HG03439 (cell line): ENCODE measurements around the gene LGI1.

Experiments
- ATAC-seq: cut with Tn5 transposase; IDR thresholded peaks from one replicate; pipeline ENCODE4 v1.9.1; 2021; ENCODE audit warnings: mild to moderate bottlenecking, moderate library complexity; ENCODE audit not compliant: unreplicated experiment

The LGI1 gene

DNA sequence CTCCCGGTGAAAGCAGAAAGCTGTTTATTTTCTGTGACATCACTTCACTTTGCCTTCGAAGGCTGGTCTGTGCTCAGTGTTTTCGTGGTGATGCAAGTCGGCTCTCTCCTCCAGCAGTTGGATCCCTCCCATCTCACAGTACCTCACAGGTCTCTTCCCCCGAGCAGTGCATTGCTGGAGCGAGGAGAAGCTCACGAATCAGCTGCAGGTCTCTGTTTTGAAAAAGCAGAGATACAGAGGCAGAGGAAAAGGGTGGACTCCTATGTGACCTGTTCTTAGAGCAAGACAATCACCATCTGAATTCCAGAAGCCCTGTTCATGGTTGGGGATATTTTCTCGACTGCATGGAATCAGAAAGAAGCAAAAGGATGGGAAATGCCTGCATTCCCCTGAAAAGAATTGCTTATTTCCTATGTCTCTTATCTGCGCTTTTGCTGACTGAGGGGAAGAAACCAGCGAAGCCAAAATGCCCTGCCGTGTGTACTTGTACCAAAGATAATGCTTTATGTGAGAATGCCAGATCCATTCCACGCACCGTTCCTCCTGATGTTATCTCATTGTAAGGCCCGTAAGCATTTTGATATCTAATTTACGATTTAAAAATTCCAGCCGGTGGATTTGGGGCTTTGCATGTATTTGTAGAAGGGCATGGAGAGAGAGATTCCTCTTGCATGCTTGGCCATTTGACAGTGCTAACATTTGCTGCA lies at the start of gene LGI1:
LGI1 (plus strand) TSS at position 136 of the 707 bp plus-strand sequence; CDS start at position 345, 209 bp downstream.
- no peak for ATAC-seq

GRCh38 chr10:93710333-93710909 lies 47.3 kb upstream of the LGI1 start:
- no peak for ATAC-seq

DNA sequence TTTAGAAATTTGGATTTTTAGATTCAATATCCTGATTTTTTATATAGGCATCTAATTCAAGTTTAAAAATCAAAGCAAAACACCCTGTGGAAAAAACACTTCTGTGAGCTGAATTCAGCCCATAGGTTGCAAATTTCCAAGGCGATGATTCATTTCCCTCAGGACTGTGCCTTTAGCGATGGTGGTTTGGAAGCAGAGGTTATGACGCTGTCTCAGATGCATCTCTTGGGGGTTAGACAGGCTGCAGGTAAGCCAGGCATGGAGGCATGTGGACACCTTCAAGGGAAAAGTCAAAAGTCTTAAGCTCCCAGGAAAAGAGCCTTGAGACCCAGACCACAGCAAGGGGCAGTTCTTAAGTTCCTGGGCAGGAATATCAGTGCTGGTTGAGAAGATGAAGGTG lies 45.8 kb upstream of the LGI1 start:
- ATAC-seq, result no peak

- ATAC-seq, result no peak
Observed at GRCh38 chr10:93712593-93712992, 45.1 kb upstream of the LGI1 start.

DNA sequence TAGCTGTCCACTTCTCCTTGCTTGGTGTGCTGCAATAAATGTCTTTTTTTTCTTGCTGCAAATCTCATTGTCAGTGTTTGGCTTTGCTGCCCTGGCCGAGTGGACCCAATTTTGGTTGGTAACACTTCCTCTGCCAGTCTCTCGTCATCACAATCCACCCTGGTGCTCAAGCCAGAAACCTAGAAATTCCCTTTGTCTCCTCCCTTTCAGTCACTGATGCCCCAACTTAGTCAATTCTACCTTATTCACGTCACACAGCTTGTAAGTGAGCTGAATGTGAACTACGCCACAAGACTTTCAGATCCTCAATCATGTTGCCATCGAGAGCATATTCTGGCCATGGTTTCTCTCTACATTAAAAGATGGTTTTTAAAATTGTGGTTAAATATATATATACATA lies 42.4 kb upstream of the LGI1 start:
- peak; percentile 77 for ATAC-seq

DNA sequence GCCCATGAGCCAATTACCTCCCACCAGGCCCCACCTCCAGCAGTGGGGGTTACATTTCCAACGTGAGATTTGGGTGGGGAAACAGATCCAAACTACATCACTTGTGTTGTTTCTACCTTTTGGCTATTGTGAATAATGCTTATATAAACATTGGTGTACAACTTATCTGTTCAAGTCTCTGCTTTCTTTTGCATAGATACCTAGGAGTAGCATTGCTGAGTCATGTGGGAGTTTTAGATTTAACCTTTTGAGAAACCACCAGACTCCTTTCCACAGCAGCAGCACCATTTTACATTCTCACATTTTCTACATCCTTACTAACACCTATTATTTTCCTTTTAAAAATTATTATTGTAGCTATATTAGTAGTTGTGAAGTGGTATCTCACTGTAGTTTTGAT lies 41.0 kb upstream of the LGI1 start:
- ATAC-seq, result no peak

DNA sequence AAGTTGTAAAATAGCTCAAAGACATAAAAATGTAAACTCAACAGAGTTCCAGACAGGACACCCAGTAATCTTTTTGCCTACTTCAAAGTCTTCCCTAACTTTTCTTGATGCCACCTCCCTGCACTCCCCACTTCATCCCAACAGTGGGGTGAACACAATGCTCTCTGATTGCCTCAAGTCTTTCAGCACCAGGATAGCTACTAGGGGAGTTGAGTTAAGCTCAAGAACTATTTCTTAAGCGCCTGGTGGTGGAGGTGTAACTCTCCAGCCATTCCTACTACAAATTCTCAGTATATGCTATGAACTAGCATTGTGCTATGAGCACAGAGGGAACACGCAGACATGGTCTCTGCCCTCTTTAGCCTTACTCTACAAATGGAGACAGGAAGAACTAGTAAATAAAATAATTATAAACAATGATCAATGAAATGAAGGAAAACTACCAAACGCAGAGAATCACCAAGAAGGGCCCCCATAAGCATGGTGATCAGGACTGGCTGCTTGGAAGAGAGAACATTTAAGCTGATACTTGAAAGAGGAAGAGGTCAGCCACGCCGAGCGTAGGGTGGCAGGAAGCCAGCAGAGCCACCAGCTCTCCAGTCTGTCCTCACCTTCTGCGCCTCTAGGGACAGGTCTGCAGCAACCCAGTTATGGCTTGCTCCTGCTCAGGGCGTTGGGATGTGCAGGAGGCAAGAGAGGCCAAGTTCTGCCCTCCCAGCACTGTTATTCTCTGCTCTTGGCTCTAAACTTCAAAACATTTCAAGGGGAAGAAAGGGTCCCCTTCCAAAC lies 38.6 kb upstream of the LGI1 start:
- no peak for ATAC-seq

GRCh38 chr10:93719901-93720300 lies 37.8 kb upstream of the LGI1 start:
- ATAC-seq, result no peak

DNA sequence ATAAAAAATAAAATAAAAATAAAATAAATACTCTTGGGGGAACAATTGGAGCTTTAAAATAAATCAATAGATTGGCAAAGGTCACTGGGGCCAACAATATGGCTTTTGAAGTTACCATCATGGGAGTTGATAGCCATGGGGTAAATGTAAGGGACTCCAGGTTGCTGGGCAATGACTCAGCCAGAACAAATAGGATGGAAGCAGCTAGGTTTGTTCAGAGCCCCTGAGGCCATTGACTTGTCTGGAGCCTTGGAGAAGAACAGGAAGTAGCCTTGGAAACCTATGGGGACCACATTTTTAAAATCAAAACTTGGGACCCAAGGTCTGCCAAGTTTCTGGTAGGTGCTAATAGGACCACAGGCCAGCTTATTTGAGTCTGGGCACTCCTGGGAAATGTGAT lies 35.2 kb upstream of the LGI1 start:
- ATAC-seq, result no peak

DNA sequence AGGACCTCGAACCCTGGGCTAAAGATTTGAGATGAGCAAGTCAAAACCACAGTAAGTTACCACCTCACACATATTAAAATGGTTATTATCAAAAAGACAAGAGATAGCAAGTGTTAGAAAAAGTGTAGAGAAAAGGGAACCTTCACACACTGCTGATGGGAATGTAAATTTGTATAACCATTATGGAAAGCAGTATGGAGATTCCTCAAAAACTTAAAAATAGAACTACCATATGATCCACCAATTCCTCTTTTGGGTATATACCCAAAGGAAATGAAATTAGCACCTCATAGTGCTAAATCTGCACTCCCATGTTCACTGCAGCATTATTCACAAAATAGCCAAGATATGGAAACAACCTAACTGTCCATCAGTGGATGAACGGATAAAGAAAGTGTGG lies 34.6 kb upstream of the LGI1 start:
- no peak for ATAC-seq

DNA sequence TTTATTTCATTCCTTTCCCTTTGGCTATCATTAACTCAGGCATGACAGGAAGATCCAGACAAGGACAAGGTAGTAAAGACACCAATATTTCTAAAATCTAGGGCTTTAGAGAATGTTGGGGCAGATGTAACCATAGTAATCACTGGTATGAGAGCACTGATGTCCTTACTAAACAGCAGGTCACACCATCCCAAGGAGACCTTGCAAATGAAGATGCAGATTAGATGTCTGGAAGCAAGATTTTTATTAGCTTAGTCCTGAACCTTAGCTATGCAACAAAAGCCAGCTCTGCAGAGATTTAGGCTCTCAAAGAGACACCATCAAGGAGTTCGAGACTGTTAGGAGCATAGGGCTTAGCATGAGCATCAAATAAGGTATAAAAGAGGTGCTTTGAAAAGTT lies 31.7 kb upstream of the LGI1 start:
- ATAC-seq, result no peak

- ATAC-seq, result no peak
Observed at GRCh38 chr10:93741367-93741766, 16.4 kb upstream of the LGI1 start.

- no peak for ATAC-seq
Observed at GRCh38 chr10:93742633-93743349, 14.9 kb upstream of the LGI1 start.

GRCh38 chr10:93745408-93746065 lies 12.2 kb upstream of the LGI1 start:
- no peak for ATAC-seq

DNA sequence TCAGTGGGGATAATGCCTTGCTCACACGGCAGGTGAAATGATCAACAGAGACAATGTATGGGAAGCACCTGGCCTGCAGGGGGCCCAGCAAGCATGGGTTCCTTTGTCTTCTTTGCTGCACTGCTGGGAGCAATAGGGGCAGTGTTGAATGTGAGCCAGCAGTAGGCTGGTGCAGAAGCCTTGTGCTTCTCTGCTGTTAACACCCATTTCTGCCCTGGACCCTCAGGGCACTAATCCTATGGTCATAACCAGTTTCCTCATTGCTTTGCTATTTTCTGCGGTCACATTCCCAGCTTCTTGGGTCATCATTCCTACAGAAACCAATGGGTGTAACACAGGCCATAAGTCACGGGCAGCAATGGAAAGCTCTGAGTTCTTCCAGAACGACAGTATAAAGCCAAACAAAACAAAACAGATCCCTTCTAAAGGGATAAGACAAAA lies 10.9 kb upstream of the LGI1 start:
- ATAC-seq, result no peak

DNA sequence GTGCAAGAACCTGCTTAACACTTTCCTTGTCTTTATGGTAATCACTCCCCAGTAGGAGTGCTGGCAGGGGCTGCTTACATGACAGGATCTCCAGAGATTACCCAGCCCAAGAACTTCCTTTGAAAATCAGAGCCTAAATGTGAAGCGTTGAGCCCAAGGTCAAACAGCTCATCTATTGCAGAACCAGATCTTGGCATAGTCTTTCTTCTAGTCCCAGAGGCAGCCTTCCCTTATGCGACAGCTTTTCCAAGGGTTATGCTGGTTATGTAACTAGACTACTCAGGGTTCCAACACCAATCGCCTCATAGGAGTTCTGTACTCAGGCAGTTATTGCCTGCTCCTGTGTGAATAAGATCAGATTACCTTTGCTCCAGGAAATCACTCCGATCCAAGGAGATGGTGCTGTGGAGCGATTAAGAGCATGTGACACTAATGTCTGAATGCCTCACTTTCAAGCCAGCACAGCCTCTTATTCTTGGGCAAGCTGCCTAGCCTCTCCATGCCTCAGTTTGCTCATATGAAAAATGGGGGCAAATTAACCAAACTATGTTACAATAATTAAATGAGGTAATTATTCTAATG lies 8.4 kb upstream of the LGI1 start:
- no peak for ATAC-seq

DNA sequence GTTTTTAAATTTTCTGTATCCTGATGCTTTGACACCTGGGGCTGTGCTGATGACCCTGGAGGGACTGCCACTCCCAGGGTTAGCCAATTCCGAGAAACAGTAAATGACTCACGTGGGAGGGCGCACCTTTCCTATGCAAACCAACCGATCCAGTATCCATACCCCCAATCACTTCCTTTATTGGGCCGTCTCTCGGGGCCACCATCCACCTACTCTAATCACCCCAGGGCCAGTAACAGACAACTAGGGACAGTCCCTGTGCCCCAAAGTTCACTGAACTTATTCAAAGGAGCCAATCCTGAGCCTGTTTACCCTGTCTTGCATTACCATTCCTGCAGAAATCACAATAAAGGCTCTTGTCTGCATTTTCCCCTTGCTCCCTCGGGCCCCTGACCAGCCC lies 6.6 kb upstream of the LGI1 start:
- no peak for ATAC-seq

DNA sequence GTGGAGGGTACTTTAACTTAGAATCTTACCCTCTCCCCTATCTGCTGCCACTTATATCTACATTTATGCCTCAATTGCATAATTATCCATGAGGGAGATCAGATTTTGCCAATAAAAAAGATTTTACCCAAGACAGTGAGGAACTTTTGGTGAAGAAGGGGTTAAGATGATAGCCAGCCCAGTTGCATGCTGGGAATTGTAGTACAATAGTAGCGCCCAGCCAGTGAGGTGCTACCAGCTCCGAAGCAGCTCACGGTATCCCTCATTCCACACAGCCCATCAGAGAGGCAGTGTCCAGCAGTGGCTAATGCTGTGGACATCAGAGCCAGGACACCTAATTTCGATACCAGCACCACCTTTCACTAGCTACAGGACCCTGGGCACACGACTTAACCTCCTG lies 5.9 kb upstream of the LGI1 start:
- no peak for ATAC-seq

GRCh38 chr10:93752761-93753160 lies 5.0 kb upstream of the LGI1 start:
- no peak for ATAC-seq

DNA sequence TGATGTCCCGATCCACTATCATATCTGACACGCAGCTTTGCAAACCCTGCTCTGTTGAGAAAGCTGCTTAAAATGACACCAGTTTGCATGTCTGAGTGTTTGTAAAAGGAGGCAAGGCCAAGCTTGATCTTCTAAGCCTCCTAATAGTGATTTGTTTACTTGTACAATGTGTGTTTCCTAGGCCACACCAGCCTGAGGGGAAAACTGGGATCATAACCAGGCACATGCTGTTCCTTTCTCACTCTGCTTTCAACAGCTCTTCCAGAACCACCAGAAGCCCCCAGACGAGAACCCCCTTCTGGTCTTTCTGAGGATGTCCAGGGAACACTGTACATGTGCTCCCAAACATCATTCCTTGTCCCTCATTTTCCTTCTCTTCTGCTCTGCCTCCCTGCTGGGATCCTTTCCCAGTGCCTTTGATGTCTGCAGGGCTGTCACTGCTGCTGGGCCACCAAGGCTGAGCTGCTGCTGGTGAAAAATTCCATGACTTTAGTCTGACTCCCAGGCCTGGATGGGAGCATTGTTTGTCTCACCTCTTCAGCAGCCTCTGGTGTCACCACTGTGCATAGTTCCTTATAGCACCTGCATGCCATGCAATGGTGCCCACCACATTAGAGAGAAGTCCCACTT lies 4.0 kb upstream of the LGI1 start:
- ATAC-seq, result no peak
